Islet precursor cell (in vitro differentiated cells): ENCODE results near the gene CHMP1A.
"Not testable (repeated sequence)": the region's sequence is repeated elsewhere in the genome, so short reads cannot be mapped to it uniquely, and the experiment has no call there.

Experiments
- DNase-seq: peaks from one replicate; pipeline ENCODE4 v3.0.0-alpha.2; 2018

Gene CHMP1A

GRCh38 chr16:89691986-89692569 lies 34.6 kb upstream of the CHMP1A start:
- peak; percentile 48 for DNase-seq

- DNase-seq = no peak
Observed at GRCh38 chr16:89691231-89691985, 33.9 kb upstream of the CHMP1A start.

GRCh38 chr16:89690392-89690901 lies 32.9 kb upstream of the CHMP1A start:
- DNase-seq = no peak

GRCh38 chr16:89689621-89690020 lies 32.1 kb upstream of the CHMP1A start:
- DNase-seq = not testable (repeated sequence)

GRCh38 chr16:89689142-89689541 lies 31.6 kb upstream of the CHMP1A start:
- no peak for DNase-seq

GRCh38 chr16:89688395-89688794 lies 30.9 kb upstream of the CHMP1A start:
- DNase-seq = no peak

GRCh38 chr16:89687092-89687940 lies 29.8 kb upstream of the CHMP1A start:
- no peak for DNase-seq

GRCh38 chr16:89686520-89687091 lies 29.1 kb upstream of the CHMP1A start, which contains the start of gene CDK10:
TSS of gene CDK10 (plus strand) at chr16:89686689. CDS start at chr16:89686711, 22 bp downstream.
- DNase-seq = peak; percentile 93

- no peak for DNase-seq
Observed at GRCh38 chr16:89685916-89686315, 28.4 kb upstream of the CHMP1A start.

- no peak for DNase-seq
Observed at GRCh38 chr16:89678258-89678657, 20.8 kb upstream of the CHMP1A start.

- no peak for DNase-seq
Observed at GRCh38 chr16:89672177-89672941, 14.9 kb upstream of the CHMP1A start.

GRCh38 chr16:89671565-89671964 lies 14.1 kb upstream of the CHMP1A start:
- not testable (repeated sequence) for DNase-seq

GRCh38 chr16:89670496-89671431 lies 13.3 kb upstream of the CHMP1A start:
- DNase-seq = no peak

- DNase-seq = no peak
Observed at GRCh38 chr16:89669755-89670154, 12.2 kb upstream of the CHMP1A start.

GRCh38 chr16:89668790-89669158 lies 11.3 kb upstream of the CHMP1A start:
- DNase-seq = no peak

- DNase-seq = no peak
Observed at GRCh38 chr16:89667633-89668032, 10.1 kb upstream of the CHMP1A start.

GRCh38 chr16:89667000-89667399 lies 9.5 kb upstream of the CHMP1A start:
- not testable (repeated sequence) for DNase-seq

- not testable (repeated sequence) for DNase-seq
Observed at GRCh38 chr16:89664238-89664637, 6.7 kb upstream of the CHMP1A start.

- DNase-seq = no peak
Observed at GRCh38 chr16:89661215-89661614, 3.7 kb upstream of the CHMP1A start.

- DNase-seq = no peak
Observed at GRCh38 chr16:89660146-89660545, 2.6 kb upstream of the CHMP1A start.
